Epithelial cell of esophagus (primary cell): ENCODE data around the gene CASS4.

ENCODE experiments used
- DNase-seq: peaks from one replicate; pipeline ENCODE4 v3.0.0; 2010; ENCODE audit warnings: low read depth
- H3K4me3 ChIP-seq: 2 replicates; pipeline ENCODE4 v1.5.1; 2011; ENCODE audit warnings: mild to moderate bottlenecking, low read length, control low read depth
- TF ChIP-seq, protein P1 (sequence below): IDR thresholded peaks from 2 replicates; pipeline ENCODE4 v1.5.1; 2011; ENCODE audit warnings: low read depth, mild to moderate bottlenecking, low read length, control low read depth, inconsistent platforms; ENCODE audit not compliant: insufficient read depth; ENCODE audit errors: missing control alignments

CASS4 gene

DNA sequence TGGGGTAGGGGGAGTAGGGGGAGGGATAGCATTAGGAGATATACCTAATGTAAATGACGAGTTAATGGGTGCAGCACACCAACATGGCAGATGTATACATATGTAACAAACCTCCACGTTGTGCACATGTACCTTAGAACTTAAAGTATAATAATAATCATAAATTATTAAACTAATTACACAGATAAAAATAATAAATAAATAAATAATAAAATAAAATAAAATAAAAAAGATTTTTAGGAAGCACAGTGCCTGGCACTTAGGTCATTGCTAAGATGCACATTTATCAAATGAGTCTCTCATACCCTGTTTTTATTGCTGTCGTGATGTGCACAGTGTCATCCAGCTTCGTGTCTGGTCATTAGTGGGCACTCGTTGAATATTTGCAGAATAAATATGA lies 37.4 kb downstream of the CASS4 start:
- TF ChIP-seq, protein P1, sequence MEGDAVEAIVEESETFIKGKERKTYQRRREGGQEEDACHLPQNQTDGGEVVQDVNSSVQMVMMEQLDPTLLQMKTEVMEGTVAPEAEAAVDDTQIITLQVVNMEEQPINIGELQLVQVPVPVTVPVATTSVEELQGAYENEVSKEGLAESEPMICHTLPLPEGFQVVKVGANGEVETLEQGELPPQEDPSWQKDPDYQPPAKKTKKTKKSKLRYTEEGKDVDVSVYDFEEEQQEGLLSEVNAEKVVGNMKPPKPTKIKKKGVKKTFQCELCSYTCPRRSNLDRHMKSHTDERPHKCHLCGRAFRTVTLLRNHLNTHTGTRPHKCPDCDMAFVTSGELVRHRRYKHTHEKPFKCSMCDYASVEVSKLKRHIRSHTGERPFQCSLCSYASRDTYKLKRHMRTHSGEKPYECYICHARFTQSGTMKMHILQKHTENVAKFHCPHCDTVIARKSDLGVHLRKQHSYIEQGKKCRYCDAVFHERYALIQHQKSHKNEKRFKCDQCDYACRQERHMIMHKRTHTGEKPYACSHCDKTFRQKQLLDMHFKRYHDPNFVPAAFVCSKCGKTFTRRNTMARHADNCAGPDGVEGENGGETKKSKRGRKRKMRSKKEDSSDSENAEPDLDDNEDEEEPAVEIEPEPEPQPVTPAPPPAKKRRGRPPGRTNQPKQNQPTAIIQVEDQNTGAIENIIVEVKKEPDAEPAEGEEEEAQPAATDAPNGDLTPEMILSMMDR: no peak
- DNase-seq: no peak

DNA sequence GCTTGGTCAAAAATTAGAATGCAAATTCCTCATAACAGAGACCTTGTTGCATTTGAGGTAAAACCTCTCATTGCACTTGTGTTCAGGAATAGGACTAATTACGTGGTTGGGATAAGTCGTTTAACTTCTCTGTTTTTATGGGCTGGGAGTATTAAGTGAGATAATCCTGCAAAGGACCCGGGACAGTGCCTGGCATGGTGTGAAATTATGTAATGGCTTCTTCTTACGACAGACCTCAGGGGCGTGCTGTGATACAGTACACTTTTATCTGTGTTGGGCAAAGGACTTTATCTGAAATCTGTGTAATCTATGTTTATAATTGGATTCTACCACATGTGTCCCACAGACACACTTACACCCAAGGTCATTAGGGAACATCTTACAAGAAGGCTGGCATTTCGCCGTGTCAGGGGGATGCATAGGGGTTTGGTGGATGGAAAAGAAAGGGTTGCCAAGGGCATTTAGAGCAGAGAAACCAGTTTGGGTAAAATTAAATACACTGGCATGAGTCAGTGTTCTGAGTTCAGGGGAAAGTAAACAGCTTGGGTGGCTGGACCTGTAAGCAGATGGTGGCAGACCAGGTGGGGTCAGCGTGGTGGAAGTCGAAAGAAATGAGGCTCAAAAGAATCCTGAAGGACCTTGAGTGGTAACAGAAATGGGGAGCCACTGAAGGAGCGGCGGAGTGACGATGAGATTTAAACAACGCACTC lies 39.2 kb downstream of the CASS4 start:
- DNase-seq: peak; percentile 22
- H3K4me3 ChIP-seq: no peak overlapping the region
- TF ChIP-seq, protein P1: no peak

More for the DNA sequence above, 37.4 kb downstream of the CASS4 start:
- H3K4me3 ChIP-seq: no peak overlapping the region

DNA sequence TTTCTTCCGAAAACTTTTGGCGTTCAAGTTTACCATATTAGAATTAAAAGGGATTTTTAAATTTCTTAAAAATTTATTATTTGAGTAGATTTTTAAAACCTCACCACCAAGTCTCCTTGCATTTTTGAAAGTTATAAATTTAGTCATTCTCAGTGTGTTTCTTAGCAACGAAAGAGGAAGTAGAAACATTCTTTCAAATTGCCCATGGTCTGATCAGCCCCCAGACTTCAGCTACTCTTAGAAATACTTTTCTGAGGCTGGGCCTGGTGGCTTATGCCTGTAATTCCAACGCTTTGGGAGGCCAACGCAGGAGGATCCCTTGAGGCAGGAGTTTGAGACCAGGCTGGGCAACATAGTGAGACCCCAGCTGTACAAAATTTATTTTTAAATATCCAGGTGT lies 41.3 kb downstream of the CASS4 start:
- no peak overlapping the region for H3K4me3 ChIP-seq
- no peak for DNase-seq
- TF ChIP-seq, protein P1: no peak

GRCh38 chr20:56454754-56455153 lies 42.7 kb downstream of the CASS4 start:
- no peak for DNase-seq
- no peak overlapping the region for H3K4me3 ChIP-seq
- TF ChIP-seq, protein P1: no peak

- DNase-seq: no peak
- TF ChIP-seq, protein P1: no peak
- H3K4me3 ChIP-seq: no peak overlapping the region
Observed at GRCh38 chr20:56458206-56458821, 46.3 kb downstream of the CASS4 start.

- DNase-seq: no peak
- TF ChIP-seq, protein P1: no peak
- no peak overlapping the region for H3K4me3 ChIP-seq
Observed at GRCh38 chr20:56460459-56460858, 48.4 kb downstream of the CASS4 start.
